HG02852 (cell line): ENCODE data around the gene ZNF84.
A peak's percentile ranks its signal among the peaks of the same experiment; 100 is the strongest.

Source experiments
- ATAC-seq: cut with Tn5 transposase; IDR thresholded peaks from one replicate; pipeline ENCODE4 v1.9.1; 2021; ENCODE audit warnings: mild to moderate bottlenecking, moderate library complexity; ENCODE audit not compliant: unreplicated experiment

ZNF84 gene

DNA sequence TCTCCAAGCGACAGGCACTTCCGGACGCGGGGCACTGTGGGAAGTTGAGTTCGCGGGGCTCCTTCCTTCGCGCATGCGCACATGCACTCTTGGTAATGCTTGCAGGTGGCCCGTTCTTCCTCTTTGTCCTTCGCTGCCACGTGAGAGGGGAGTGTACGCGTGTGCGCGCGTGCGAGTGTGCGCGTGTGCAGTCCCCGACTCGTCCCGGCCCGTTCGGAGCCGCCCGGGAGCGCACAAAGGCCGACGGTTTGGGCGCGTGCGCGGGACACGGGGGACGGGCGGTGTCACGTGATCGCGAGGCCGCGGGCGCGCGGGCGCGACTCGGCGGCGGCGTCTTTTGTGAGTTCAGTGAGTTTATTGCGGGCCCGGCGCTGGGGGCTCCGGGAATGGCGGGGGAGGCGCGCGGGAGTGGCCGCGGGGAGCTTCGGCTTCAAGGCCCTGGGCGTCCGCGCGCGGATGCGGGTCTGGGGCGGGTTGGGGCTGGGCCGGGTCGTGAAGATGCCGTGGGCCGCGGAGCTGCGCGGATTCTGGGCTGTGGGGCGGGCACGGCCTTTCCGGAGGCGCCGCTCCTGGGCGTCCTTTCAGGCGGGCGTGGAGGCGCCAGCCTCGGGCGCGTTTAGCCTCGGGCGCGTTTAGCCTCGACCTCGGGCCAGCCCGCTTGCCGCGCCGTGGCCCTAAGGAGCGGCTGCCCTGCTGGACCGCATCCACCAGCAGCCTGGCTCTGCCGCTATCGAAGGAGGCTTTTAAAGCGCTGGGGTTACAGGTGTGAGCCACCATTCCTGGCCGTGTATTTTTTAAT, at the start of gene ZNF84:
Gene ZNF84 (plus strand): TSS at position 303 of the 799 bp plus-strand sequence. CDS start 3,959 bp downstream, outside the sequence.
- ATAC-seq: peak; percentile 93

- no peak for ATAC-seq
Observed at GRCh38 chr12:132998741-132999140, 38.6 kb upstream of the ZNF84 start.

DNA sequence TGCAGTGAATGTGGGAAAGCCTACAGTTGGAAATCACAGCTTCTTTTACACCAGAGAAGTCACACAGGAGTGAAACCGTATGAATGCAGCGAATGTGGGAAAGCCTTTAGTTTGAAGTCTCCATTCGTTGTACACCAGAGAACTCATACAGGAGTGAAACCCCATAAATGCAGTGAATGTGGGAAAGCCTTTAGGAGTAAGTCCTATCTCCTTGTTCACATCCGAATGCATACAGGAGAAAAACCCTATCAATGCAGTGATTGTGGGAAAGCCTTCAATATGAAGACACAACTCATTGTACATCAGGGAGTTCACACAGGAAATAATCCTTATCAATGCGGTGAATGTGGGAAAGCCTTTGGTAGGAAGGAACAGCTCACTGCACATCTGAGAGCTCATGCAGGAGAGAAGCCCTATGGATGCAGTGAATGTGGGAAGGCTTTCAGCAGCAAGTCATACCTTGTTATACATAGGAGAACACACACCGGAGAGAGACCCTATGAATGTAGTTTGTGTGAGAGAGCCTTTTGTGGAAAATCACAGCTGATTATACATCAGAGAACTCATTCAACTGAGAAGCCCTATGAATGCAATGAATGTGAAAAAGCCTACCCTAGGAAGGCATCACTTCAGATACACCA, 26.5 kb upstream of the ZNF84 start:
- no peak for ATAC-seq

DNA sequence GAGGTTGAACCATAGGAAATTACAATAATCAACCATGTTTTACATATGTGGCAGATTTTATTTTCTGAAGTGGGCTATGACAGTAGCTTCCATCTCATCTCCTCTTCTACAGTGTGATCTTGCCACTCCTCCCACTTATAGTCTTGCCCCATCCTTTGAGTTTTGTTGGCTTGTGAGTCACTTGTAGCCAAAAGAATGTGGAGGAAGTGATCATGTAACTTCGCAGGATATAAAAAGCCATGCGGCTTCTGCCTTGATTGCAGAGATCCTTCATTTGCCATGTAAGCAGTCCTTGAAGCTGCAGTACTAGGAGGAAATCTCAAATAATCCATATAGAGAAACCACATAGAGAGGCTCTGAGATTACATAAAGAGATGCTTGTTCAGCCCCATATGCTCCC, 13.7 kb upstream of the ZNF84 start:
- no peak for ATAC-seq

DNA sequence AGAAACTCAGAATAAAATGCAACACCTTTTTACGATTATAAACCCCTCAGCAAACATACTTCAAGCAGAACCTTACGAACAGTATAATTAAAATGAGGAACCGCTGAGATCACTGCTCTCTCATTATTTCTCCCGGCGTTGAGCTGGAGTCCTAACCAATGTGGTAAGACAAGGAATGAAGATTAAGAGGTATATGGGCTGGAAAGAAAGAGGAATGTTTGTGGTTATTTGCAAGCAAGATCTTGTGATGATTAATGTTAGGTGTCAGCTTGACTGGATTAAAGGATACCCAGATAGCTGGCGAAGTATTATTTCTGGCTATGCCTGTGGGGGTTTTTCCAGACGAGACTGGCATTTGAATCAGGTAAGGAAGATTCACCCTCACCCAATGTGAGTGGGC, 10.3 kb upstream of the ZNF84 start:
- no peak for ATAC-seq

DNA sequence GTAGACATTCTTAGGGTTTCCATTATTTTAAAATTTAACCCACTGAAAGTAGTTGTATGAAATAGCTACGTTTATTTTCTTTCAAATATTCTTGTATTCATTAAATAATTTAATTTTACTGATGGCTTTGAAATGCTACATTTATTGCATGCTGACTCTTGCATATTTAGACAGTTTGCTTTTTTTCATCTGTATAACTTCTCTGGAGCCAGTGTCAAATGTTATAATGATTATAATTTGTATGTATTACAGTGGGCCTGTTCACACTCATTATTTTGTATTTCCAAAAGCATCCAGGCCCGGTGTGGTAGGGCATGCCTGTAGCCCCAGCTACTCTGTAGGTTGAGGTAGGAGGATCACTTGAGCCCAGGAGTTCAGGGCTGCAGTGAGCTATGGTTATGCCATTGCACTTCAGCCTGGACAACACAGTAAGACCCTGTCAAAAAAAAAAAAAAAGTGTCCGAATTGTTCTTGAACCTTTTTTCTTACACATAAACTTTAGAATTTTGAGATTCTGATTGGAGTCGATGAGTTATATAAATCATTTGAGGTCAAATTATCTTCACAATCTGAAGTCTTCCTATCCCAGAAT, 905 bp downstream of the ZNF84 start:
- no peak for ATAC-seq

GRCh38 chr12:133046698-133047097, 9.4 kb downstream of the ZNF84 start:
- no peak for ATAC-seq

DNA sequence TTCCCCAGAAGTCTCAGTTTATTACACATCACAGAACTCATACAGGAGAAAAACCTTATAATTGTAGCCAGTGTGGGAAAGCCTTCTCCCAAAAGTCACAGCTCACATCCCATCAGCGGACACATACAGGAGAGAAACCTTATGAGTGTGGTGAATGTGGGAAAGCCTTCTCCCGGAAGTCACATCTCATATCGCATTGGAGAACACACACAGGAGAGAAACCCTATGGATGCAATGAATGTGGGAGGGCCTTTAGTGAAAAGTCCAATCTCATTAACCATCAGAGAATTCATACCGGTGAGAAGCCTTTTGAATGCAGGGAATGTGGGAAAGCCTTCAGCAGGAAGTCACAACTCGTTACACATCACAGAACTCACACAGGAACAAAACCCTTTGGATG, 20.1 kb downstream of the ZNF84 start:
- ATAC-seq: no peak

DNA sequence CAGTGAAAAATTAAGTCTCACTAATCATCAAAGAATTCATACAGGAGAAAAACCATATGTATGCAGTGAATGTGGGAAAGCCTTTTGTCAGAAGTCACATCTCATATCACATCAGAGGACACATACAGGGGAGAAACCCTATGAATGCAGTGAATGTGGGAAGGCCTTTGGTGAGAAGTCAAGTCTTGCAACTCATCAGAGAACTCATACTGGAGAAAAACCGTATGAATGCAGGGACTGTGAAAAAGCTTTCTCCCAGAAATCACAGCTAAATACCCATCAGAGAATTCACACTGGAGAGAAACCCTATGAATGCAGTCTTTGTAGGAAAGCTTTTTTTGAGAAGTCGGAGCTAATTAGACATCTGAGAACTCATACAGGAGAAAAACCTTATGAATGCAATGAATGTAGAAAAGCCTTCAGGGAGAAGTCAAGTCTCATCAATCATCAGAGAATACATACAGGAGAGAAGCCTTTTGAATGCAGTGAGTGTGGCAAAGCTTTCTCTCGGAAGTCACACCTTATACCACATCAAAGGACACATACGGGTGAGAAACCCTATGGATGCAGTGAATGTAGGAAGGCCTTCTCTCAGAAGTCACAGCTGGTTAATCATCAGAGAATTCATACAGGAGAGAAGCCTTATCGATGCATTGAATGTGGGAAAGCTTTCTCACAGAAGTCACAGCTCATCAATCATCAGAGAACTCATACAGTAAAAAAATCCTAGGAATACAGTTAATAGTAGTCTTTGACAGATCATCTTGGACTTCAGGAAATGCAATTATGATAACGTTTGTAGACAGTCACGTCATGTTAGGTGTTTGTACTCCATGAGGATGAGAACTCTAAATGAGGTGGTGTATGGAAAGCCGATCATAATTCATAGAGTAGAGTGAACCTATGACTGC, 21.1 kb downstream of the ZNF84 start:
- no peak for ATAC-seq

DNA sequence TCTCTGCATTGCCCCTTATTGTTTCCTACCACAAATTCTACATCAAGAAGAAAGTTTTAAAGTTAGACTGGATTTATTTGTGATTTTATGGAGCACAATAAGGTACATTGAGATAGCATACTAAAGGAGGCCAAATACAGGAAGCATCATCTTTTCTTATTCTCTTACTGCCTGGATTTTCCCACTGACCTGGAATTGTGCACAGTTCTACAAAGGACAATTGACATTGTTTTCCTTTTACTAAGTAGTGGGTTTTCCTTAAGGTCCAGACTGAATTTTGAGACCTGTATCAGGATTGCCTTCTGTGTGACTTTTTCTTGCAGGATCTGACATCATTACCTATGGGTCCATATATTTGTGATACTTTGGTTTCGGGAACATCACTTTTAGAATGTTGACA, 24.6 kb downstream of the ZNF84 start:
- ATAC-seq: no peak

GRCh38 chr12:133063556-133063955, 26.2 kb downstream of the ZNF84 start:
- no peak for ATAC-seq

- no peak for ATAC-seq
Observed at GRCh38 chr12:133073836-133074235, 36.5 kb downstream of the ZNF84 start.

GRCh38 chr12:133080026-133080367, 42.7 kb downstream of the ZNF84 start:
- ATAC-seq: peak; percentile 78

DNA sequence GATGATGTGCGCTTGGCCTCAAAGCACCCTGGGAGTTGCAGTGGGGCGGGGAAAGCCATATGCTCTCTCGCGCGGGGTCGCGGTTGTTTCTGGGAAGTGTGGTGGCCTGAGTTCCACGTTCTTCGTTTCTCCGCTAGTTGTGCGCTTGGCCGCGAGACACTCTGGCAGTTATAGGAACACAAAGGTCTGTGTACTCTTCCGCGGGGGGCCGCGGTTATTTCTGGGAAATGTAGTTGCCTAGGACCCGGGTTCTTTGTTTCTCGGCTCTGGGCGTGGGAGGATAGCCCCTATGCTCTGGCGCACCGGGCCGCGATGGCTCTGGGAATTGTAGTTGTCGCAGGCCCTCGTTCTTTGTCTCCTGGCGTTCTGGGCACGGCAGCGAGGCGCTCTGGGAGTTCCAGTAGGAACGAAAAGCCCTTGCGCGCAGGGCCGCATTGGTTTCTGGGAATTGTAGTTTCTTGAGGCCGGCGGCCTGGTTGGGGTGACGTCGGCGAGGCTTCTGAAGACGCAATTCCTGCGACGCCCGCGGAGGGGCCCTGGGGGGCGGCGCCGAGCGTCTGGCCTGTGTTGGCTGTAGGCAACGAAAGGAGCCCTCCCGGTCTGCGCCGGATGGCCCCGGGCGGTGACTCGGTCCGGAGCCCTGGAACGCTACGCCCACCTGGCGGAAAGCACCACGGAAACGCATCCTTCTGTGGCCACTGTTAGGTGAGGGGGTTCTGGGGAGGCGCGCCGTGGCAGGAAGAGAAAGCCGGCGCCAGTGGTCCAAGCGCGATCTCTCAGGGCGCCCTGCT, 43.3 kb downstream of the ZNF84 start, which contains the start of gene ZNF140:
Gene ZNF140 (plus strand): TSS at position 556 of the 791 bp plus-strand sequence. CDS start 398 bp downstream, outside the sequence.
- ATAC-seq: peak; percentile 73

DNA sequence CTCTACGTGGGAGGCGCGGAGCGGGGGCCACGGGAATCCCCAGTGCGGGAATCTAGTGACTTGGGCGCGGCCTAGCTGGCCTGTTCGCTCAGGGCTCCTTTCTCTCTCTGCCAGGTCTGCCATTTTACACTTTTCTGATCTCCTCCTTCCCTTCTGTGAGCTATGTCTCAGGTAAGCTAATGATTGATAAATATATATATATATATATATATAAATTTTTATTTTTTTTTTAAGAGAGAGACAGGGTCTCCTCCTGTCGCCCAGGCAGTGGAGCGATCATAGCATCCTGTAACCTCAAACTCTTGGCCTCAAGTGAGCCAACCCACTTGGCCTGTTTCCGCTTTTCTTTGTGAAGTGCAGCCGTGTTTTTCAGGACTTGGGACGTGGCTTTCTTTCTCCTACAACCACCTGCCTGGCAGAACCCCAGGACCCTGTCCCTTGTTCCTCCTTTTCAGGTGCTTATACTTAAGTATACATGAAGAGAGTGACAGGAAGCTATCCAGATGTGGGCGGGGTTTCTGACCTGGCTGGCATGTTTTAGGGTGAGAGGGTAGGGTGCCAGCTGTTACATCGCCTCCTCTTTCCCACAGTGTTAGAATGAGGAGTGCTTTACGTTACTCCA, 44.0 kb downstream of the ZNF84 start:
- no peak for ATAC-seq

DNA sequence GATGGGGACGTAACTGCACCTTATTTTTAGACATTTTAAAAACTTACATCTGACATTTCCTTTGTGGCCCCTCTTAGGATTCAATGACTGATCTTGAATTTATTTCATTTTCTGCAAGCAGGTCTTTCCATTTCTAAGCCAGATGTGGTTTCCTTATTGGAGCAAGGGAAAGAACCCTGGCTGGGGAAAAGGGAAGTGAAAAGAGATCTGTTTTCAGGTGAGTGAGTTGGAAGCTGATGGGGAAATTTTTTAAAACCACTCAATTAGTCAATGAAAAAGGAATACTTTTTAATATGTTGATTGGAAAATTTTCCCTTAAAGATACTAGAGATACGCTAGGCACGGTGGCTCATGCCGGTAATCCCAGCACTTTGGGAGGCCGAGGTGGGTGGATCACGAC, 46.0 kb downstream of the ZNF84 start:
- ATAC-seq: no peak

- no peak for ATAC-seq
Observed at GRCh38 chr12:133105620-133106019, 68.3 kb downstream of the ZNF84 start.

DNA sequence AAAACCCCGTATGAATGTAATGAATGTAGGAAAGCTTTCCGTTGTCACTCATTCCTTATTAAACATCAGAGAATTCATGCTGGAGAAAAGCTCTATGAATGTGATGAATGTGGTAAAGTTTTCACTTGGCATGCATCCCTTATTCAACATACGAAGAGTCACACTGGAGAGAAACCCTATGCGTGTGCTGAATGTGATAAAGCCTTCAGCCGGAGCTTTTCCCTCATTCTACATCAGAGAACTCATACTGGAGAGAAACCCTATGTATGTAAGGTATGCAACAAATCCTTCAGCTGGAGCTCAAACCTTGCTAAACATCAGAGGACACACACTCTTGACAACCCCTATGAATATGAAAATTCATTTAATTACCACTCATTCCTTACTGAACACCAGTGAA, 68.9 kb downstream of the ZNF84 start:
- no peak for ATAC-seq

DNA sequence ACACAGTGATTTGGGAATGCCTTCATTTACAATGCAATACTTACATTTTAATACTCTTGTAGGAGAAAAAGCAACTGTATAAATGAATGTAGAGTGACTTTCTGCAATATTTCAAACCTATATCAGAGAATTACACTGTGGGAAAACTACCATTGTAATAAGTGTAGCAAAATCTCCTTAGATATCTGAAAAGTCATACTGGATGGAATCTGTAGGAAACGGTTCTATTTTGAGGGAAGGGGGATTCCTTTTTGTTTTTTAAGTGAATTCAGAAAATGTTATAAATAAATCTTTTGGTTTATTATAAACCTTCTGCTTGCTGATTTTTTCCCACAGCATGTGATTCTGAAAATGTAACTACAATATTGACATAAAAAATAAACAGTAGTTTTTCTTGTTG, 69.8 kb downstream of the ZNF84 start:
- ATAC-seq: no peak

- no peak for ATAC-seq
Observed at GRCh38 chr12:133108150-133108549, 70.8 kb downstream of the ZNF84 start.
